Activated T-cell treated with anti-CD3 and anti-CD28 coated beads for 4 hours (primary cell): ENCODE results near the gene GPR45.

Experiments used
- DNase-seq: peaks from one replicate; pipeline ENCODE4 v3.0.0-alpha.2; 2020

Gene GPR45

GRCh38 chr2:105254531-105255210 lies 13.1 kb downstream of the GPR45 start:
- DNase-seq, result no peak

DNA sequence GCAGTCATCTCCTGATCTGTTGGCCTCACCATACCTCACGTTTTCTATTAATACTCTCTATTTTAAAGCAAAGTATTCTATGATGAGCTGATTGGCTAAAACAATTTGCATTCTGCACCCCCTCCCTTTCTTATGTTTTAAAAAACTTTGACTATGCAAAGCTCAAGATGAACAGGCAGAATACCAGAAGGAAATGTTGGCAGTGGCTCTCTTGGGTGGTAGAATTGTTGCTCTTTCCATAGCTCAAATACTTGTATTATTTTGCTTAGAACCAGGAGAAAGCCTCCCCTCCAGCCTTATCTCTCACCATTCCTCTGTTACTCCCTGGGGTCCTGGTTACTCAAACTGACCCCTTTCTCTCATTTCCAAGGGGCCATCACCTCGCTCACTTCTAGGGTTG lies 14.4 kb downstream of the GPR45 start:
- no peak for DNase-seq

GRCh38 chr2:105256431-105257047 lies 15.0 kb downstream of the GPR45 start:
- DNase-seq, result no peak

- DNase-seq, result no peak
Observed at GRCh38 chr2:105257981-105258380, 16.4 kb downstream of the GPR45 start.

DNA sequence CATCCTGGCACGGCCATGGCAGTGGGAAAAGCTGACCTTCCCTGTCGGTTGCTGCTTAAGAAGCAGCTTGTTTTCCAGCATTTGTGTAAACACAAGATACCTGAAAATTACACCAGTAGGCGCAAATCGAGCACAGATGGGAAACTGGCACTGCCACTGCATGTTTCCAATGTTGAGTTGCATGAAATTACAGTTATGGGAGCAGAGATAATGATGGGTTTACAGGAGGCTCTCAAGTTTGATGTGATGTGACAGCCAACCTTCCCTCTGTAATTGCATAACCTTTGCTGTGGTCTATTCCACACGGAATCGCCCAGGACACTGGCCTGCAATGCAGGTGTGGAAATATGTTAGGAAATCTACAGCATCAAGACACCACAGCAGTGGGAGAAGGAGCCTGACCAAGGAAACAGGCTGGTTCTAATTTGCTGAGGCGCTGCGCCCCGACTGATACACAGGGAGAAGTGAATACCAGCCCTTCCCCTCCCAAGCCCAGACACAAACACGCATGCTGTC lies 17.4 kb downstream of the GPR45 start:
- no peak for DNase-seq

GRCh38 chr2:105261061-105261460 lies 19.5 kb downstream of the GPR45 start:
- DNase-seq, result no peak

GRCh38 chr2:105262651-105263091 lies 21.1 kb downstream of the GPR45 start:
- no peak for DNase-seq

GRCh38 chr2:105269426-105269825 lies 27.9 kb downstream of the GPR45 start:
- no peak for DNase-seq

- DNase-seq, result no peak
Observed at GRCh38 chr2:105271393-105272045, 30.0 kb downstream of the GPR45 start.

GRCh38 chr2:105272176-105272575 lies 30.6 kb downstream of the GPR45 start:
- no peak for DNase-seq

- DNase-seq, result no peak
Observed at GRCh38 chr2:105274046-105274445, 32.5 kb downstream of the GPR45 start.

GRCh38 chr2:105278654-105279053 lies 37.1 kb downstream of the GPR45 start:
- no peak for DNase-seq

DNA sequence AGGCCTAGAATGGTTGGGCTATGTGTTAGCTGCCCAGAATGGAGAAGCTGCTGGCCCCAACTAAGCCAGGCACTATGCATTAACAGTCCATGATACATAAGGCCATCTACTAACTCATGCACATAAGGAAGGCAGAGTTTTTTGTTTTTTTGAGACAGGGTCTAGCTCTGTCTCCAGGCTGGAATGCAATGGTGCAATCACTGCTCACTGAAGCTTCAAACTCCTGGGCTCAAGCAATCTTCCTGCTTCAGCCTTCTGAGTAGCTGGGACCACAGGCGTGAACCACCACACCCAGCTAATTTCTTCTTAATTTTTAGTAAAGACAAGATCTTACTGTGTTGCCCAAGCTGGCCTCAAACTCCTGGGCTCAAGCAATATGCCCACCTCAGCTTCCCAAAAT lies 37.6 kb downstream of the GPR45 start:
- DNase-seq, result no peak

DNA sequence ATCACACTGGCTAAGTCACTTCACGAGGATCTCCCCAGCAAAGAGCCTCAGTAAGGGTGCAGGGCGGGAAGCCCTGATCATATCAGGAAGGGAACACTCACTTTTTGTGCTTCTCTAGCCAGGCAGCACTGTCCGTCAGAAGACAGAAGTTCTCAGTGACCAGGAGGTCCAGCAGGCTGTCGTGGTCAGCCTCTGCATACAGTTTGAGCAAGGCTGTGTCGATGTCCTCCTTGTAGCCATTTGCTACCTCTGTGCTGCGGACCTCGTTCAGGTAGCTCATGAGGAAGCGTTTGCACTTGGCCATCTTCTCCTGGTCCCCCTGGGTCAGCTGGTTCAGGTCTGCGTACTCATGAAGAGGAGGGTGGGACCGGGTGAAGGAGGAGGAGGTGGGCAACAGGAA lies 38.7 kb downstream of the GPR45 start:
- no peak for DNase-seq

GRCh38 chr2:105283532-105283931 lies 42.0 kb downstream of the GPR45 start:
- no peak for DNase-seq

- DNase-seq, result peak; percentile 23
Observed at GRCh38 chr2:105287692-105288091, 46.1 kb downstream of the GPR45 start.

GRCh38 chr2:105288133-105288532 lies 46.6 kb downstream of the GPR45 start:
- DNase-seq, result no peak

DNA sequence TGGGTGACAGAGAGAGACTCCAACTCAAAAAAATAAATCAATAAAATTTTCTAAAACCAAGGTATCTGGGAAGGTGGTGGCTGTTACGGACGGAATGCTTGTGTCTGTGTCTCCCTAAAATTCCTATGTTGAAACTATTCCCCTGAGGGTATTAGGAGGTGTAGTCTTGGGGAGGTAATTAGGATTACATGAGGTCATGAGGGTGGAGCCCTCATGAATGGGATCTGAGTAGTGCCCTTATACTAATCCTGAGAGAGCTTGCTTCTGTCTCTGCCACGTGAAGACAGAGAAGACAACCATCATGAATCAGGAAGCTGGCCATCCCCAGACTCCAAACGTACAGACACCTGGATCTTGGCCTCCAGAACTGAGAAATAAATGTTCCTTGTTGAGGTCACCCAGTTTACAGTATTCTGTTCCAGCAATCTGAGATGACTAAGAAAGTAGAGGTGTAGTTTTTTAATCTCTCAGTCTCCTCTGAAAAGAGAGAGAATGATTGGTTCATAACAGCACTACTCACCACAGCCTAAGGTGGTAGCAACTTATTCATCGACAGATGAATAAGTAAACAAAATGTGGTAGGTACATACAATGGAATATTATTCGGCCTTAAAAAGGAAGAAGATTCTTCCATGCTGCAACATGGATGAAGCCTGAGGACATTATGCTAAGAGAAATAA lies 49.6 kb downstream of the GPR45 start:
- no peak for DNase-seq

GRCh38 chr2:105291981-105292380 lies 50.4 kb downstream of the GPR45 start:
- no peak for DNase-seq
